Midbrain (tissue), 1 donor: ENCODE data around the gene RPS6KA2.

ENCODE experiments used
- DNase-seq: peaks from one replicate; lab custom pipeline; 2025; lab: John Stamatoyannopoulos, UW

The RPS6KA2 gene

DNA sequence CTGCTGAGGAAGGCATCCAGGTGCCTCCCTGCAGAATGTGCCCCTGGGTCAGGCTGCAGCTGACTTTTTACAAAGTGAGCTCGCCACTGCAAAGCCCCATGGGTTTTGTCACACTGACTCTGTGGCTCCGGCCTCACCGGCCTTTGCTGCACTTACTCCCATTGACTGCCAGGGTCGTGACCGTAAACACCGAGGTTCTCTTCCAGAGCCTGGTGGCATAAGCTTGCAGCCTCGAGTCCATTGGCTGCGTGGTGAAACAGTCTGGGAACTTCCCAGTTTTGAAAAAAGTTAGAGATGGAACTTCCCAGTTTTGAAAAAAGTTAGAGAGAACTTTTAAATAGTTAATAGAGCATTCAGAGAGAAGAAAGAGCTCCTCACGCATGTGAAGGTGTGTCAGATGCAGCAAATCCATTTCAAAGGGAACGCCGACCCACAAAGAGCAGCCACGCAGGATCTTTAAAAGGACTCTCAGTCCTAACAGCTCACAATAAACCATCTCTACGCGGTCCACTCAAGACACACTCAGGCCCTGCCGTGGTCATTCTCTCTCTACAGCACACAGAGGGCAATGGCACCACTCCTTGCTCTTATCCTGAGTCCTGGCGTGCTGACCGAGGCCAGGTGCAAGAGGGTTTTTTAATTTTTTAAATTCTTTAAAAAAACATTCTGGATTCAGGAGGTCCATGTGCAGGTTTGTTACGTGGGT is 53.4 kb downstream of the RPS6KA2 start:
- DNase-seq, result no peak

DNA sequence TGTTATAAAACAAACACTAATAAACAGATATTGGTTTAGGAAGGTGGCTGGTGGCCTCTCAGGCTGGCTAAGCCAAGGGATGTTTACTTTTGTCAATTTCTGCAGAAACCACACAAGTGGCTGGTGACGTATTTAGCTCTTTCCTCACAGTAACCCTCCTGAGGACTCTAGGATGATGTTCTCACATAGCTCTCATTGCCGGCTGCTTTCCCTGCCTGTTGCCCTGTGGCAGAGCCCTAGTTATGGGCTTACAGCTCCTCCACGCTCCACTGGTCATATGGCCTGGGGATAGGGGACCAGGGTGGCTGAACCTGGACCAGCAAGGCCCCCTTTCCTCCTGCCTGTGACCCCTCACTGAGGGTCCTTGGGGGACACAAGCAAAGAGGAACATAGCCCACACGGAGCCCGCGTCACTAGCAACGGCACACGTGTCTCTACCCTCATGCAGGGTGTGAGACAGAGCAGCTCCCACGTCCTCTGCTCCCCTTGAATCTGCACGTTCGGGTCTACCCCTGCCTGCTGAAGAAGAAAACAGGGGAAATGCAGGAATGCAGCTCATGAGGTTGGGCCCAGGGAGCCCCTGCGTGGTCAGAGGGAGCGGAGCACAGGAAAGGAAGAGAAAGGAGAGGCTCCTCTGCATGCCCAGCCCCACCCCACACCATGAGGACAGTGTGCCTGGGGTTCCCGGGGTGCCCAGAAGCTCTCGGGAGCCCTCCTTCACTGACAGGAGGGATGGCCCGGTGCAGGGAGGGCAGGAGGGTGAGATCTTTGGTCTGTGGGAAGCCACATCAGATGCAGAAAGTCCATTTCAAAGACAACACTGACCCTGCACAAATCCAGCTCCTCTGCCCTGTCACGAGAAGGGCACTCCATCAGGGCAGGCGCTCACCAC is 54.4 kb downstream of the RPS6KA2 start:
- DNase-seq, result no peak

- DNase-seq, result no peak
Measured at GRCh38 chr6:166570929-166571713, 55.9 kb downstream of the RPS6KA2 start.

- DNase-seq, result no peak
Measured at GRCh38 chr6:166569206-166569605, 57.8 kb downstream of the RPS6KA2 start.

DNA sequence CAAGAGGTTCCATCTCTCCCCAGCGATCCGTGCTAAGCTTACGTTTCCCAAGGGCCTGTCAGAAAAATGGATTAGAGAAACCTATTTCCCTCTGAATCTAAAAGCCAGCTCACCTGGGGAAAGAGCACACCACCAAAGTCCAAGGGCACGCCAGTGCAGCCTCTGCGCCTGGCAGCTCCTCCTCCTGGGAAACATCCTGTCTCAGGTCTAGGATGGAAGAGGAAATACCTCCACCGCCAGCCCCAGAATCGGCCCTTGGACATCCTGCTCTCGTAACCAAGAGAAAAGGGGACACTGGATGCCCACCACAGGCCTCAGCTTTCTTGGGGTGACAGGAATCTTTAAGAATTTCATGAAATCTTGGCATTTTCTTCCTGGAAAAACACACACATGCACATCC is 59.2 kb downstream of the RPS6KA2 start:
- DNase-seq, result no peak

DNA sequence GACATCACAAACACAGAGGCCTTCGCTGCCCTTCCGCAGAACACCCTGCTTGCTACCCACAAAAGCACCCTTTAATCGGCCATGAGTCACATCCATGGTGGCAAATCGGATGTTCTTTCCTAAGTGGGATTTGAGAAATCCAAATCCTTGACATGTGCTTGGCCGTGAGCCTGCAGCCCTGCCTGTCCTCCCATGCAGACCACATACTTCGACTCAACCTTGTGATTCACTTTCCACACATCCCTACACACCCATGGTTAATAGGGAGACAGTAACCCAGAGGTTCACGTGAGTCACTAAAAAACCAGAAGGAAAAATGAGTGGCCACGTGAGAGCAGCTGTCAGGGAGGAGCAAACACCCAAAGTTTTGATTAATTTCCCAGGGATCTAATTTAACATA is 59.9 kb downstream of the RPS6KA2 start:
- DNase-seq, result no peak

- DNase-seq, result no peak
Measured at GRCh38 chr6:166566026-166567011, 60.7 kb downstream of the RPS6KA2 start.

DNA sequence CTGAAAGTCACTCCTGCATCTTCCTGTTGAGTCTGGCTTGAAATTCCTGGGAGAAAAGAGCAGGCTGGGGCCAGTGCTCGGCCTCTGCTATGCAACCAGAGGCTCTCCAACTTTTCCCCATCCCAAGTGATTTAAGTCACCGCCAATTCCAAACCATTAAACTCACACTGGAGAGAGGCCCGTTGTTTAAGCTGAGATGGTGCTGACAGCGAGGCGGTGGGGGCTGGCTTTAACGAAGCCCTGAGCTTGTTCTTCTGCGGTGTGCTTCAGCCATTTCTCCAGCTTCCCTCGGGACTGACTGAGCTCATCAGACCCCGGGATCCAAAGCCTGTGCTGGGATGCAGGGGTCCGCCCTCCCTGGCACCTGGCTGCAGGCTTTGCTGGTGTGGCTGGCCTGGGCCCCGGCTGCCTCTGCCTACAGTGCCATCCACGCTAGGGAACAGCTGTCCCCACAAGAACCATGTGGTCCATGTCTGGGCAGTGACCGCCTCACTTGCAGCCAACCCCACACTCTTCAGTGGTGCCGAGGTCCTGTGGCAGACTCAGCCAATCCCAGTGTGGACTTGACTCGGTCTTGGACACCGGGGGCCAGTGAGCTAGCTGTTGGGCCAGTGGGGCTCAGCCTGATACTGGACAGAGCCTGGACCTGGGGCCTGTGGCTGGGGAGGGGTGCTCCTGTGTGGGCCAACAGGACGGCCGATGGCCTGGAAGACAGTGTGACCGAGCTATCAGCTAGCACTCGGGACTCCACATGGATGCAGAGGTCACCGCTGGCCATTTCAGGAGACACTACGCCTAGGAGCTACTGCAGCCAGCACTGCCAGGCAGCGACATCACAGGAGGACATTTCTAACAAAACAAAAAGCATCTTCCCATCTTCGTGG is 61.7 kb downstream of the RPS6KA2 start:
- no peak for DNase-seq

- DNase-seq, result no peak
Measured at GRCh38 chr6:166563805-166564204, 63.2 kb downstream of the RPS6KA2 start.

DNA sequence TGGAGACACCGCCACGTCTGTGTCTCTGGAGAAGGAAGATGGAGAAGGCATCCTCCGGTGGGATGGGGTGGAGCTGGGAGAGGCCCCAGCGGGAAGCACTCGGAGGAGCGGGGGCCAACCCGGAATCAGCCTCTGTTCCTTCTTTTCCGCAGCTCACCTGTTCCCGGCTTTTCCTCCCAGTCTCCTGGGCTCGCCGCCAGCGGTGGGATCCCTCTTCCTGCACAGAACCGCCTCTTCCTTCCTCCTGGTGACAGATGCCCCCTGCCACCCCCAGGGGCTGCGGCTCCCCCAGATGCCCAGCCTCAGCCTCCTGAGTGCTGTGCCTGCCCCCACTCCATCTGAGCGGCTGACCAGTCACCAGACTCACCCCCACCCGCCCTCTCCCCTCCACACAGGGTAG is 63.9 kb downstream of the RPS6KA2 start:
- no peak for DNase-seq

DNA sequence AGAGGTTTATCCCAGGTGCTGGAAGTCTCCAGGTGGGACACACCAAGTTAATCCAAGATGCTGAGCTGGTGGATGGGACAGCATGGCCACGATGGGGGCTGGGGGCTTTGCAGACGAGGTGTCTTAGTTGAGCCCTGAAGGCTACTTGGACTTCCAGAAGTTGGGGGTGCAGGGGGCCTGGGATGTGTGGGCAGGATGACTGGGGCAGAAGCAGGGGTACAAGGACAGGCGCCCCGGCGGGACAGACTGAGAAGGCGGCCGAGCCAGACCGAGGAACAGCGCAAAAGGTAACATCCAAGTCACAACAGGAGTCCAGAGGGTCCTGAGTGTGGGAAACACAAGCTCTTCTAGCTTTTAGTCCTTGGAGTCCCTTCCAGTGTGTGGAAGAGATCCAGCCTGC is 64.3 kb downstream of the RPS6KA2 start:
- DNase-seq, result no peak

DNA sequence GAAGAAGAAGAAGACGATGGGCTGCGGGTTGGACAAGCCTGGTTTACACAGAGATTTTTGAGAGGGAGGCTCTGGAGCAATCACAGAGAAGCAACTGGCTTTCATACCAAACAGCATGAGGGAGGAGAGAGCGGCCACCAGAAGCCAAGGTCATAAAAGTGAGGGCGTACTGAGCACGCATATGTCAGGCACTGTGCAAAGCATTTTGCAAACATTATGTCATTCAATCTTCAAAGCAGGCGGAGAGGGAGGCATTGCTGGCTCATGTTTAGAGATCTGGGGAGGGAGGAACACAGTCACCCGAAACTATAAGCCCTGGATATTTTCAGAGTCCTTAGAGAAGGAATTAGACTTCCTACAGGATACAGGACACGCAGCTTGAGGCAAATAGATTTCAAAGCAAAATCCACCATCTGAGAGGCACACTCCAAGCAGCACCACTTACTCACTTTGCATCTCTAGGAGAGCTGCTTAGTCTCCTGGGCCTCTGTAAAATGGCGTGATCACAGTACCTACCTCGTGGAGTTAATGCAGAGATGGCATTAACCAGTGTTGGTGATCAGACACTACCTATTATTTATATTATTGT is 65.2 kb downstream of the RPS6KA2 start:
- DNase-seq, result no peak

- no peak for DNase-seq
Measured at GRCh38 chr6:166560222-166560621, 66.8 kb downstream of the RPS6KA2 start.

DNA sequence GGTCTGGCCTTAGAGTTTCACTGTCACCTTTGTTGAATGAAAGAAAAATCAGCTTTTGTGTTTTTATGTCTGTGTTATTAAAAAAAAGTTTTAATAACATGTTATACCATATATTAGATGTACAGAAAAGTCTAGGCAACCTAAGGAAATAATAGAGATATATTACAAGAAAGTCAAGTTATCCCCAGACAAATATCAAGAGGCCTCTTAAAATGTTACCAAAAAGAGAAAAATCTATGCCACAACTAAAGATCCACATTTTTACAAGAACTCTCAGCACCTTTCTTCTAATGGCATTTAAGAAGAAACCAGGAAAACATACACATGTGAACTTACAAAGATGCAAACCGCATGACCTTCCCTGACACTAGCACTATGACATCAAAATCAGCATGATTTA is 67.4 kb downstream of the RPS6KA2 start:
- no peak for DNase-seq

DNA sequence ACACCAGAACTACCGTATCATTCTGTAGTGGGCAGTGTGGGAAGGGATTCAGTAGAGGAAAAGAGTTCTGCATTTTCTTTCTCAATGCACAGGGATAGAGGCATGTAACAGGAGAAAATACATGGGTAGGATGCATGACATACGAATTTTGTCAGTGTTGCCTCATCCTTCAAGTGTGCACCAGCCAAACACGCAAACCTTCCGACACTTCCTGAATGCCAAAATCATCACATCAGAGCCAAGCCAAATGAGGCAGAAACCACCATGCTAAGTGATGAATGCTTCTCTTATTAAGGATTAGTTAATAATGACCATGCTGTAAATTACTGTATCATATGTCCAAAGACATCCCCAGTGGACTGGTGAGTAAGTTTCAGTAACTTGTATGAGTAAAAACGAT is 67.8 kb downstream of the RPS6KA2 start:
- DNase-seq, result no peak

- DNase-seq, result no peak
Measured at GRCh38 chr6:166558156-166559005, 68.7 kb downstream of the RPS6KA2 start.

GRCh38 chr6:166556863-166557322 is 70.2 kb downstream of the RPS6KA2 start:
- peak; percentile 91 for DNase-seq

- DNase-seq, result no peak
Measured at GRCh38 chr6:166556336-166556735, 70.7 kb downstream of the RPS6KA2 start.

GRCh38 chr6:166555086-166555485 is 72.0 kb downstream of the RPS6KA2 start:
- DNase-seq, result no peak
